HG02678 (cell line): Measurements from ENCODE around the gene DNAJC21.

ENCODE experiments used
- ATAC-seq: cut with Tn5 transposase; IDR thresholded peaks from one replicate; pipeline ENCODE4 v1.9.1; 2021; ENCODE audit warnings: mild to moderate bottlenecking, moderate library complexity; ENCODE audit not compliant: unreplicated experiment

Gene DNAJC21

DNA sequence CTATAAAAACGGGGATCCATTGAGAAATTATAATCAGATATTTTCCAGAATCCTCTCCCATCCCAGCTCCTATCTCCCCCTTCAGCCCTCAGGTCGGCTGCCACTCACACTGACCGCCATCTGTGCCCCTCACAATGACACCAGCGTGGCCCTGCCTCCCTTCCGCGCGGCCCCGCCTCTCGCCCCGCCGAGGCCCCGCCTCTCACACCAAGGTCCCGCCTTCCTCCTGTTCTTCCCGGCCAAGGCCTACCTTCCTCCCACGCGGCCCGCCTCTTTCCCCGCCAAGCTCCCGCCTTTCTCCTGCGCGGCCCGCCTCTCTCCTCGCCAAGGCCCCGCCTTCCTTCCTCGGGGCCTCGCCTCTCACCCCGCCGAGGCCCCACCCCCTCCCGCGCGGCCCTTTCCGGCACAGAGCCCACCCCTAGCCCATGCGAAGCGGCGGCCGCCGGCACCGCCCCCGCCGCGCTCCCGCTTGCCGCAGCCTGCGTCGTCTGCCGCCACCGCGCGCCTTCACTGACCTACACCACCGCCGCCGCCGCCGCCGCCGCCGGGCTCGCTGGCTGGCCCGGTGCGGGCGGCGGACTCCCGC lies at the start of gene DNAJC21:
Gene DNAJC21, plus strand, starts transcription at position 426 of the 586 bp plus-strand sequence. CDS start 261 bp downstream, outside the sequence.
- peak; percentile 86 for ATAC-seq

DNA sequence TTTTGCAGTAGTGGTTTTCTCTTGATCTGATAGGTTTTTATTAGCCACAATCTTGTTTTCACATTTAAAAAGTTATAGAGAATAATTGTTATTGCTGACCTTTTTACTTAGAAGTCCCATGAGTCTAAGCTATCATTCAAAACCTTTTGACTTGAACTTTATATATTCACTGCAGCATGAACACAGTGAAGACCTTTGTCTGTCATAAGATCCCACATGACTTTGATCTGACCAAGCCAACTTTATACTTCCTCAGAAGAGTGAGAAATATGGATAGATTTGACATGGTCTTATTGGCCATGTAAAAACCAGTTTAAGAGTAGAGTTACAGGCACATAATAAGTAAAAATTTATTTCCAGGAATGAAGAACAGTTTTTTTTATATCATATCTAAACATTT lies 48.1 kb upstream of the DNAJC21 start:
- no peak for ATAC-seq

DNA sequence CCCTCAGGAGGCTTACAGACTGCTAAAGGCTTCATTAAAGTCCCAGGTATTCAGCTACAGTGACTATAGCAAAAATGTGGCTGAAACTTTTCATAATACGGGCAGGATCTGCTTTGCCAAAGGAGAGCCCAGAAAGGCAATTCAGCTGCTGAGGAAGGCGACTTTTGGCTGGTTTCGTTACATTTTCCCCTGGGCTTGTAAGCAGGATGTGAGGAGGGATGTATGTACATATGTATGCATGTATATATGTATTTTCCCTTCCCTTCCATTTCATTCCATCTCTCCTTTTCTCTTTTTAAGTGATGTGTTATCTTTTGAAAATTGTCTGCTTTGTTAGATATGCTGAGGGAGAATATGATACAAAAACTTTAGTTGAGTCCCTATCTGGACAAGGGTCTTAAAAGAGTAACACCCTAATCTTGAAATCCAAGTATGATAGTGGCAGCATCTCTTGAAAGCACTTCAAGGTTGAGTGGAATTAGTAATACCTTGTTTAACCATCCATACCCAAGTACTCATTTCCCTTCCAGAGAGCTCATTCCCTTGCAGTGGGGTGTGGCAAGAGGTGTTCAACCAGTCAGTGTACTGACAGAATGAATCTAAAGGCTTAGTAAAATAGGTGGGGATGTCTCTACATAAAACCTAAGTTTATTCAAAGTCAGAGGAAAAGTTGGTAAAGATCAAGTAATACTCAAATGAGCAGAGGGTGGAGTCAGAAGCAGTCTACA lies 42.8 kb upstream of the DNAJC21 start:
- ATAC-seq, result no peak

DNA sequence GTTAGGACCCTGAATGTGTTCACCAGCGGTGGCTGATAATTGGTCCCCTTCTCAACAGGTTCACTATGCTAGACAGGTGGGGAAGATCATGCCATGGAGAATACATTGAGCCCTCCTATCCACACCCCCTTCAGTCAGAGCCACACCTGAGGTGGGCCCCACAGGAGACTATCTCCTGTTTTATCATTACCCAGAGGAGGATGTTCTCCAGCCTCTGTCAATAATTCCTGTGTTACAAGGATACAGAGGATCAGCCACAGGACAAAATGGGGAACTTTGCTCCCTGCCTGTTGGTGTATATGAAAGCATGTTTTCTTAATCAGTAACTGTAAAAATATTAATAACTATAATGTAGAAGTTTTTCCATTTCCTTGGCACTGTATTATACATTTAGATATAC lies 40.0 kb upstream of the DNAJC21 start:
- no peak for ATAC-seq

DNA sequence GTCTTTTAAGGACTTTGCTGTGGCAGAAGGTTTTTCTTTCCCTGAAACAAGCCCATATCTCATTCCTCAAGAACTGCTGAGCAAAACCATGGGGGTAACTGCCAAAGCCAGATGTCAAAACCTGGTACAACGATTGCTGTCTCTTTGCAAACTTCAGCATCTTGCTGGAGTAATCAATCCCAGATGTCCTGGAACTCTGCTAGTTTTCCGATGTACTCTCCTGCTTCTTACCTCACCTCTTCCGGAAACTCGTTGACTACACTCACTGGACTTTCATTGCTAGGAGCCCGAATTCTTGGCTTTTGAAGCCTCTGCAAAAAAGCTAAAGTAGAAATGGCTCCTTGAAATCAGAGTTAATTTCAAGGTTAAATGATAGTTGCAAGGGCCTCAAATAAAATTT lies 37.4 kb upstream of the DNAJC21 start:
- ATAC-seq, result no peak

DNA sequence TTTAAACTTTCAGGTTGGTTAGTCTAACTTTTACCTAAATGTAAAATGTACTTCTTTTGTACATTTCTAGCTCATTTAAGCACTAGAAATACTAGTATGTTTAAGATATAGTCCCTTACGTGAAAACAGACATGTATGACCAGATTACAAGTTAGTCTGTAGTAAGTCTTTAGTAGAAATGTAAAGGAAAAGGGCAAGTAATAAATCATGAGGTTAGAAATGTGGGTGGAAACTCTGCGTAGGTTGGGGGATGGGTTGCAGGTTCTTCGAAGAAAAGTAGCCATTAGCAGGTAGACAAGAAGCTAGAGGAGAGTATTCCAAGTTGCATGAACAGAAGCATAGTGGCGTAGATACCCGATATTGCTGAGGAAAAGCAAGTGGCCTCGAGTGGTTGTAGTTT lies 36.9 kb upstream of the DNAJC21 start:
- no peak for ATAC-seq

DNA sequence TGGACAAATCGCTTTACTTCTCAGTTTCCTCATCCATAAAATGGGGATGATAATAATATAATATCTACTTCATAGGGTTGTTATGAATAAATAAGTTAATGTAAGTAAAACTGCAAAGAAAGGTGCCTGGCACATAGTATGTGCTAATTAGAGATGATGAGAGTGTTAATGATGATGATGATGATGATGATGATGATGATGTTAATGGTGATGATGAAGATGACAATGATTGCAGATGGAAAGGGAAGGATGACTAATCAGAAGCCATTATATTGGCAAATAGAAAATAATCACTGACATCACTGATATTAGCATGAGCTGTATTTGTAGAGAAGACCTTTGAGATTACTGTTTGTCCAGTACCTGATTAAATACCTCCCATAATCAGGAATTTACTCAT lies 34.6 kb upstream of the DNAJC21 start:
- ATAC-seq, result no peak

DNA sequence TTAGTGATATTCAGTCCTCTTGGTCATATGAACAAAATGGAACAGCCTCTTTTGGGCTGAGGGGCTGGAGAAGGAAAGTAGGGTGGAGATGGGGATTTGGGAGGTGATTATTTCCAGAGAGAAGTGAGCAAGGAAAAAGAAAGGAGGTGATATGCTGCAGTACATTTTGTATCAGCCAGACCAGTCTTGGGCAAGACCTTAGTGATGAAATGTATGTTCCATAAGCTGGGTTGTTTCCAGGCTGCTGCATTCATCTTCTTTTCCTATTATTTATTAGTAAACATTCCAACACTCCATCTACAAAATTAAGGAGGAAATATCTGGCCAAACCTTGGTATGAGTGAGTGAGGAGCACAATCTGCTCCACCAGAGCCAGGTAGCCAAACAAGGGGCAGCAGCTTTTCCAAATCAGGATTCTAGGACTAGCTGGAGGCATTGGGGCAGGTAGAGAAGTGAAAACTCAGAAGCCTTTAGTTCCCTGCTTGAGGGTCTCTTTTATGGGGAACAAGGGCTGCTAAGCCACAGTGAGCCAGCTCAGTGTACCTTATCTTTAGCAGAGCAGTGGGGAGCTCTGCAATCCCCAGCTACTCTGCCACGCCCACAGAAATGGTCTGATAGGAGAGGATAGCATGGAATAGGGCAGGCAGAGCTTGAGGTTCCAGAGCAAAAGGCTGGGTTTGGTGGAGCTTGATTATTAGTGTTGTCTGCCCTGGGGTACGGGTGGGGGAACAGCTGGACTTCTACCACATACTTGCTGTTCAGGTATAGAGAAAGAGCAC lies 33.5 kb upstream of the DNAJC21 start:
- ATAC-seq, result no peak

DNA sequence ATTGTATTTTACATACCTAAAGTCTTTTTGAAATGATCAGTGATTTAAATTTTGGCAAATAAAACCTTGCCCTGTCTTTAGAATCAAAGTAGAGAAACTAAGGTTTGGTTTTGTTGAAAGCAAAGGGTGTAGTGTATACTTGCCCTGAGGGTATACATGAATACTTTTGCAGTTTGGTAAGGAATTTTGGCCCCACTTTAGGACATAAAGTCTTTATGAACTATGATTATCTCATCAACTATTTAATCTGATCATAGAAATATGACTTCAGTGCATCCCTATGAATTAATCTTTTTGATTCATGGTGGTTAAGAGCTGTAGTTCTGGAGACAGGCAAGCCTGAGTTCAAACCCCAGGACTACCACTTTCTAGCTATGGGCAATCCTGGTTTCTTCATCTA lies 31.7 kb upstream of the DNAJC21 start:
- no peak for ATAC-seq

DNA sequence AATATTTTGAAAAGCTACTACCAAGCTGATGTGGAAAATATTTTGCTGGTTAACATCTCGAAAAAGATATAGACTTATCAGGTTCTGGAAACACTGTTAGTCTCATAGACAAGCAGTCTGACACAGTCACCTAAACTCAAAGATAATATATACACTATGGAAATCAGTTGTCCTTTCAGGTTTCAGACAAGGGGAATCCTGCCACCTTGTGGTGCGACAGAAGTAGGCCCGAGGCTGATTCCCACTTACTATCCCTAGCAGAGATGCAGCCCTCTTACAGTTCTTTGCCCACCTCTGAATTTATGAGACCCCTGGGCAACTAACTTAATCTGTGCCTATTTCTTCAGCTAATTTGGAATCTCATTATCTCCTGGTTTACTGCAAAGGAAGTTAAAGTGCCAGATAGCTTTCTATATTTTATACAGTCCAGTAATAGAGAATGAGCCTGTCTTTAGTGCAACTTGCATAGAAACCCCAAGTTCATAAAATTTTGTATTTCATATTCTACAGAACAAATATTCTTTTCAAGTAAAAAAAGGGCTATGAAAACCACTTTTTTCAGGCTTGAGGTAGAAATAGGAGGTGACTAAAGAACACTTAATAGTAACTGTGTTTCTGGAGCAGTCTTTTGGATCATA lies 31.0 kb upstream of the DNAJC21 start:
- ATAC-seq, result peak; percentile 84

DNA sequence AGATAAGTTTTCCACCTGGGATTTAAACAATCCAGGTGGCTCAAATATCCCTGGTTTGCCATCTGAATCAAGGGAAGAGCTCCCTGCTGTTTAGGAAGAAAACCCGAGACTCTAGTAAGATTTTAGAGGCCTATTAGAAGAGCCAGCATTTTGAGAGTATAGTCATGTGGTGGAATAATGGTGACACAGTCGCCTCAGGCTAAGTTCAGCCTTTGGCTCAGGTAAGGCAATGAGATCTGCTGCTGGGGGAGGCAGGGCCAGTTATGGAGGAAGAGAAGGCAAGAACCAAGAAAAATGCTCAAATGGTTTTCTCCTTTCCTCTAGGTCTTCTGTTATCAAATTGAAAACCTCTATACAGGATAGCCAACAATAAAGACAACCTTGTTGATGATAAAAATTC lies 30.3 kb upstream of the DNAJC21 start:
- no peak for ATAC-seq

DNA sequence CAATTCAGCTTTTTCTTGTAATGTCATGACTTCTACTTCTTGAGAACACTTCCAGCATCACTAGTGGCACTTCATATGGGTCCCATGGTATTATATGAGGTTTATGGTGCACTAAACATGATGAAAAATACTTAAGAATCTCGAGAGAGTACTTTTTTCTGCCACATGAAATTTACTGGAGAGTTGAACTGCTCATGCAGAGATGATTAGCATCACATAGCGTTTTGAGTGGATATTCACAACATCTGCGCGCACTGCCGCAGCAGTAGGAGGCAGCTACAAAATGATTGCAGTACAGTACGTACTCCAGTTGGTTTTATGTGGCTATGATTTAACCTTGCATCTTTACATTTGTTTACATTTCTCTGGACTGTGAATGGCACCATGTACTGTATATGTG lies 28.7 kb upstream of the DNAJC21 start:
- ATAC-seq, result no peak

DNA sequence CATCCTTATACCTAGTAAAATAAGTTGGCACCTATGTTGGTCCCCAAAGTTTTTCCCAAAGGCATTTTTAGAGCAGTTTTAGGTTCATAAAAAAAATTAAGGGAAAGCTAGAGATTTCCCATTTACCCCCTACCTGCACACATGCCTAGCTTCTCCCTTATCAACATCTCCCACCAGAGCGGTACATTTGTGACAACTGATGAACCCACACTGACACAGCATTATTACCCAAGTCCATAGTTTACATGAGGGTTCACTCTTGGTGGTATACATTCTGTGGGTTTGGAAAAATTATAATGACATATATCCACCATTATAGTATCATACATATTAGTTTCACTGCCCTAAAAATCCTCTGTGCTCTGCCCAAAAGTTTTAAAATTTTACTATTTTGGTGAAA lies 26.1 kb upstream of the DNAJC21 start:
- no peak for ATAC-seq

DNA sequence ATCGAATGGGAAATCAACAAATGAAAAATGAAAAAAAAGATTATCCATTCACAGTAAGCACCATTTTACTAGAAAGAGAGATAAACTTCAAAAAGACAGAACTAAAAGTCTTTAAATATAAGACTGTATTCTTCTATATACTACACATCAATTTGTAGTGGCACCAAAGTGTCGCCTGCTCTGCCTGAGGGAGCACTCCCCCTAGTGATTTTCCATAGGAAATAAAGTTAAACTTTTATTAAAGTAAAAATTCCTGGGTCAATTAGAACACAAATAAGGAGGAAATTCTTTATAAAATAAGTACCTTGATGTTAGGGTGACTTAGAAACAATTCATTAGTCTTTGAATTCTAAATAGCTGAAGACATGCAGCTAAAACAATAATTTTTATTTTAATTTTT lies 23.8 kb upstream of the DNAJC21 start:
- no peak for ATAC-seq

DNA sequence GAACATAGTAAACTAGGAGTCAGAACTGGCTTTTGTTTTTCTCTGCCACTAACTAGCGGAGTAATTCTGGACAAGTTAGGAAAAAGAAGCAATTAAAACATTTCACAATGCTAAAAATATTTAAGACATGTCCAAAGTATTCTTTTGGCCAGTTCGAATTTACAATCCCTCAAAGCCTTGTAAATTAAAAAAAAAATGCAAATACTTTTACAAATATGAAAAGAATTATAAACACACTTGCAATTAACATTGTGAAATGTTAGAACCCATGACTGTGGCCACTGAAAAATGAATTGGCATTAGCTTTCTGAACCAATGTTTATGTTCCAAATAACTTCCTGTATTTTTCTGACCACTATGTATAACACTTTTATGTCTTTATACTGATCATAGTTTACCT lies 16.3 kb upstream of the DNAJC21 start:
- no peak for ATAC-seq

DNA sequence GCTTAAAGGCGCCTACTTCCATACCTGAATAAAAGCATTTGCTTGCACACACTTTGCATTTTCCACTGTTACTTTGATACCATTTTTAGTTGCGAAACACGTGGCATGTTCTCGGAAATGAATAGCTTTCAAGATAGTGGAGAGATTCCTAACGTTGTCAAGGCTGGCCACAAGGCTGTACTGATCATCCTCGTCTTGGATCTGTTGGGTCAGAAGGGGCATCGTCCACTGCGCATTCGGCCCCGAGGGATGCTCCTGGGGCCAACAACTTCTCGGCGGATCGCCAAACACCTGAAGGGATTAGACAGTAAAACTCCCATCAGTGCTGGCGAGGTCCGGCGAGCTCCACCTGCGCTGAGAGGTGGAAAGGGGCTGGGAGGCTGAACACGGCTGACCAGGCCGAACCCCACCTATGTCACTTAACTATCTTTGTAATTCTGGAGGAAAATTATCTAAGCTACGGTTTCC lies 14.7 kb upstream of the DNAJC21 start:
- ATAC-seq, result peak; percentile 13

DNA sequence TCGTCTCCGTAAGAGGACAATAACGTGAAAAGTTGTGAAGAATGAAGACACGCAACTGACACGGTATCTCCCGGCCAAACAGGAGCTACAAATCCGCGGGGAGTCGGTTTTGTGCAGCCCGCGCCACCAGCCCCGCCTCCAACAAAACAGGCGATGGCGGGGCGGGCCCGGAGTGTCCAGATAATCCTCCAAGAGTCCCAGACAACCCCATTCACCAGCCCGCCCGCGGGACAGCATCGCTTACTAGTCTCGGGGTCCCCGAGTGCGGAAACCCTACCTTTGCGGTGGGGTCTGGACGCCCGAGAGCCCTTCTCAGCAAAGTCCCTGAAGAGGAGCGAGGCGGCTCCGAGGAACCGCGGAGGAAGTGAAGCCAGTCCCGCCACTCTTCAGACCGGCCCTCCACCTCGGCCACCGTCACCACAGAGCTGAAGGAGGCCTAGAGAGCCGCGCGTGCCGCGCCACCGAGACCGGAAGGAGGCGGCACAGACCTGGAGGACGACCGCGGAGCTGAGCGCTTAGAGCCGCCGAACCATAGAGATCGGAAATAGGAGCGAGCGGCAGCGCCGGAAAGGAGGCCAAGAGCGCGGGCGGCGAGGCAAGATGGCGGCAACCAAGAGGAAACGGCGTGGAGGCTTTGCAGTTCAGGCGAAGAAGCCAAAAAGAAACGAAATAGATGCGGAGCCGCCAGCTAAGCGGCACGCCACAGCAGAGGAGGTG lies 14.1 kb upstream of the DNAJC21 start, which contains the start of the genes BRIX1 and RAD1:
Gene BRIX1, plus strand, starts transcription at position 573 of the 717 bp plus-strand sequence. Its CDS starts 28 bp downstream, at position 601.
Gene RAD1, minus strand, starts transcription at position 366 of the 717 bp plus-strand sequence. CDS start 612 bp downstream, outside the sequence.
- ATAC-seq, result peak; percentile 98

DNA sequence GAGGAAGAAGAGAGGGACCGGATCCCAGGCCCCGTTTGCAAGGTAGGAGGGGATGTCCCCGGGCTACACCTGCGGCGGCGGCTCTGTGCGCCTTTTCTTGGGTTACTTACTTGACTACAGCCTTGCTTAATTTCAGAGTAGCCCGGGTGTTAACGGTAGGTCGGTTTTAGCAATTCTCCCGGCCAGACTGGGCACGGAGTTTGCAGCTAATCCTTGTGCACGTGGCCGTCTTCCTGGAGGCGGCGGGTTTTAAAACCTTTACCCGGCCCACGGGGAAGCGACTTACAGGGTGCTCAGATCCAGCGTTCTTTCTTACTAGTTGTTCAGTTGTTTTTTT lies 13.5 kb upstream of the DNAJC21 start:
- ATAC-seq, result peak; percentile 14

DNA sequence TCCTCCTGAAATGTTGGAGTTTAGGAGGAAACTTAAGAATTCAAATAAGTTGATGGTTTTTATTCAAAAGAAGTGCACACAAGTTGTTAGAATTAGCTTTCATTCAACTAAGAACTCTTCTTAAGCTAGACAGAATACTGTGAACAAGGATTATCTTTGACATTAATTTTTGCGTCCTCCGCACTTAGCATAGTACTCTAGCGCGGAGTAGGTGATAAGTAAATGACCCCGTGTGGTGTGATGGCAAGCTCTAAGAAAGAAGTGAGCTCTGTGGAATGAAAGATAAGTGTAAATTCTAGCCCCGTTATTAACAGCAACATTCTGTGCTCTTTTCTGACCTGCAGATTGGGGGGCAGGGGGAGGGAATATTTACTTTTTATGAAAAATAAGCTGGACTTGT lies 12.8 kb upstream of the DNAJC21 start:
- ATAC-seq, result no peak

DNA sequence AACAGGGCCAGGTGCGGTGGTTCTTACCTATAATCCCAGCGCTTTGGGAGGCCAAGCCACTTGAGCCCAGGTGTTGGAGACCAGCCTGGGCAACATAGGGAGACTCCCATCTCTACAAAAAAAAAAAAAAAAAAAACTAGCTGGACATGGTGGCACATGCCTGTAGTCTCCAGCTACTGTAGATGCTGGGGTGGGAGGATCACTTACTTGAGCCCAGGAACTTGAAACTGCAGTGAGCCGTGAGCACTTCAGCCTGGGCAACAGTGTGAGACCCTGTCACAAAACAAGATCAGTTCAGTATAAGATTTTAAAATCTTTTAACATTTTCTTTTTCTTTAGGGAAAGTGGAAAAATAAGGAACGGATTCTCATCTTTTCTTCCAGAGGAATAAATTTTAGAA lies 11.3 kb upstream of the DNAJC21 start:
- ATAC-seq, result no peak

DNA sequence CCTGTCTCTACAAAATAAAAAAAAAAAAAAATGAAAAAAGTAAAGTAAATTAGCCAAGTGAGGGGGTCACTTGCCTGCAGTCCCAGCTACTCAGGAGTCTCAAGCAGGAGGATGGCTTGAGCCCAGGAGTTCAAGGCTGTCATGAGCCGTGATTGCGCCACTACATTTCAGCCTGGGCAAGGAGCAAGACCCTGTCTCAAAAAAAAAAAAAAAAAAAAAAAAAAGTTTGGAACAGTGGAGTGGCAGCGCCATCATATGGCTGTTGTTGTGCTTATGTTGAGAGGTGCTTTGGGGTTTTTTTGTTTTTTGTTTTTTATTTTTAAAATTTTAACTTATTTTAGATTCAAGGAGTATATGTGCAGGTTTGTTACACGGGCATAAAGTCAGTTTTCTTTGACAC lies 10.3 kb upstream of the DNAJC21 start:
- no peak for ATAC-seq
